ENCODE measurements around the gene MAD2L2.

MAD2L2 gene

DNA sequence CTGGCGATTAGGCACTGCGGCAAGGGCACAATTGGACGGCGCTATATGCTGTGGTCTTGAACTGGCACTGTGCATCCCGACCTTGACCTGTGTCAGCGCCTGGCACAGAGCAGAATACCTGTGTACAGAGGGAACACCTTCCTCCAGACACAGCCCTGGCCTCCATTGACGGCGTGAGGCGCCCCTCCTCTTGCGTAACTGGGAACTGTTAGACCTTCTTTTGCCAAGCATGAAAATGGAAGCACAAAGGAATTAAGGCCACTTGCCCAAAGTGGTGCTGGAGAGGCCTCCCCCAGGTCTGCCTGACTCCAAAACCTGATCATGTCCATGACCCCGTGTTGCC is 48.2 kb upstream of the MAD2L2 start:
- no peak overlapping the region for H2AFZ ChIP-seq (ENCODE audit: low read depth, low read length, severe bottlenecking)
- no peaks in the 10 kb centered on the region for H4K20me1 ChIP-seq (ENCODE audit: low read depth, low read length)
- no peaks in the 10 kb centered on the region for H3K36me3 ChIP-seq (ENCODE audit: low read length)
- H3K27me3 ChIP-seq (ENCODE audit: low read length) = no peaks in the 10 kb centered on the region
- TF ChIP-seq EZH2phosphoT487 (conservative IDR thresholded peaks at IDR 0.05; ENCODE audit: low read length) = no peak
- TF ChIP-seq, protein P1, sequence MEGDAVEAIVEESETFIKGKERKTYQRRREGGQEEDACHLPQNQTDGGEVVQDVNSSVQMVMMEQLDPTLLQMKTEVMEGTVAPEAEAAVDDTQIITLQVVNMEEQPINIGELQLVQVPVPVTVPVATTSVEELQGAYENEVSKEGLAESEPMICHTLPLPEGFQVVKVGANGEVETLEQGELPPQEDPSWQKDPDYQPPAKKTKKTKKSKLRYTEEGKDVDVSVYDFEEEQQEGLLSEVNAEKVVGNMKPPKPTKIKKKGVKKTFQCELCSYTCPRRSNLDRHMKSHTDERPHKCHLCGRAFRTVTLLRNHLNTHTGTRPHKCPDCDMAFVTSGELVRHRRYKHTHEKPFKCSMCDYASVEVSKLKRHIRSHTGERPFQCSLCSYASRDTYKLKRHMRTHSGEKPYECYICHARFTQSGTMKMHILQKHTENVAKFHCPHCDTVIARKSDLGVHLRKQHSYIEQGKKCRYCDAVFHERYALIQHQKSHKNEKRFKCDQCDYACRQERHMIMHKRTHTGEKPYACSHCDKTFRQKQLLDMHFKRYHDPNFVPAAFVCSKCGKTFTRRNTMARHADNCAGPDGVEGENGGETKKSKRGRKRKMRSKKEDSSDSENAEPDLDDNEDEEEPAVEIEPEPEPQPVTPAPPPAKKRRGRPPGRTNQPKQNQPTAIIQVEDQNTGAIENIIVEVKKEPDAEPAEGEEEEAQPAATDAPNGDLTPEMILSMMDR (IDR thresholded peaks at IDR 0.05; ENCODE audit: insufficient read depth, low read length, poor library complexity, severe bottlenecking) = no peak
- H3K27ac ChIP-seq (ENCODE audit: low read depth, low read length) = no peak overlapping the region
- H3K9me3 ChIP-seq (ENCODE audit: insufficient read depth, low read length) = no peaks in the 10 kb centered on the region
- H3K9me2 ChIP-seq (replicated peaks; ENCODE audit: insufficient read depth, low read length) = no peaks in the 10 kb centered on the region
- H3F3A ChIP-seq (ENCODE audit: insufficient read depth) = no peaks in the 10 kb centered on the region
- H3K79me2 ChIP-seq (ENCODE audit: insufficient read depth, low read length) = no peaks in the 10 kb centered on the region
- no peak overlapping the region for H3K4me2 ChIP-seq (ENCODE audit: low read depth, low read length, poor library complexity, severe bottlenecking)
- H3K4me3 ChIP-seq (ENCODE audit: insufficient read depth, low read length, poor library complexity, severe bottlenecking) = no peak overlapping the region
- no peak overlapping the region for H3K9ac ChIP-seq (ENCODE audit: low read length)

GRCh38 chr1:11728126-11728806 is 47.3 kb upstream of the MAD2L2 start:
- no peaks in the 10 kb centered on the region for H3K79me2 ChIP-seq (ENCODE audit: insufficient read depth, low read length)
- H3K4me2 ChIP-seq (ENCODE audit: low read depth, low read length, poor library complexity, severe bottlenecking) = no peak overlapping the region
- H3K27ac ChIP-seq (ENCODE audit: low read depth, low read length) = no peak overlapping the region
- no peaks in the 10 kb centered on the region for H3K9me3 ChIP-seq (ENCODE audit: insufficient read depth, low read length)
- no peaks in the 10 kb centered on the region for H3K27me3 ChIP-seq (ENCODE audit: low read length)
- H4K20me1 ChIP-seq (ENCODE audit: low read depth, low read length) = no peaks in the 10 kb centered on the region
- no peaks in the 10 kb centered on the region for H3K36me3 ChIP-seq (ENCODE audit: low read length)
- H3K4me3 ChIP-seq (ENCODE audit: insufficient read depth, low read length, poor library complexity, severe bottlenecking) = no peak overlapping the region
- no peak overlapping the region for H2AFZ ChIP-seq (ENCODE audit: low read depth, low read length, severe bottlenecking)
- TF ChIP-seq, protein P1 (IDR thresholded peaks at IDR 0.05; ENCODE audit: insufficient read depth, low read length, poor library complexity, severe bottlenecking) = no peak
- no peak for TF ChIP-seq EZH2phosphoT487 (conservative IDR thresholded peaks at IDR 0.05; ENCODE audit: low read length)
- no peaks in the 10 kb centered on the region for H3F3A ChIP-seq (ENCODE audit: insufficient read depth)
- no peaks in the 10 kb centered on the region for H3K9me2 ChIP-seq (replicated peaks; ENCODE audit: insufficient read depth, low read length)
- no peak overlapping the region for H3K9ac ChIP-seq (ENCODE audit: low read length)

DNA sequence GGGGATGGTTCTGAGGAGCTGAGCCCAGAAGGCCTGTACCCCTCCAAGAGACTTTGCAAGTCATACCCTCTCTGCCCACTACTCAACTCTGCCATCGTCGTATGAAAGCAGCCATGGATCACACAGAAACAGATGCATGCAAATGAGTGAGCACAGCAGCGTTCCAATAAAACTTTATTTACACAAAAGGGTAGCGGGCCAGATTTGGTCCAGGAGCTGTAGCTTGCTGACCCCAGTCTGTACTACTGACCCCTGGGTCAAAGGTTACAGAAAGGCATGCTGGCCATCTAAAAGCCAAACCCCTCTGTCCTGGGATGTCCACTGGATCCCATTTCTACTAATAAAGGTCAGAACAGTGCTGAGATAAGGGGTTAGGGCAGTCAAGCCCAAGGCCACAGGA is 46.2 kb upstream of the MAD2L2 start:
- TF ChIP-seq, protein P1 (IDR thresholded peaks at IDR 0.05; ENCODE audit: insufficient read depth, low read length, poor library complexity, severe bottlenecking) = no peak
- TF ChIP-seq EZH2phosphoT487 (conservative IDR thresholded peaks at IDR 0.05; ENCODE audit: low read length) = no peak
- H3K79me2 ChIP-seq (ENCODE audit: insufficient read depth, low read length) = no peaks in the 10 kb centered on the region
- H2AFZ ChIP-seq (ENCODE audit: low read depth, low read length, severe bottlenecking) = no peak overlapping the region
- no peak overlapping the region for H3K27ac ChIP-seq (ENCODE audit: low read depth, low read length)
- H3K4me2 ChIP-seq (ENCODE audit: low read depth, low read length, poor library complexity, severe bottlenecking) = no peak overlapping the region
- no peaks in the 10 kb centered on the region for H3K27me3 ChIP-seq (ENCODE audit: low read length)
- no peaks in the 10 kb centered on the region for H4K20me1 ChIP-seq (ENCODE audit: low read depth, low read length)
- H3K9ac ChIP-seq (ENCODE audit: low read length) = no peak overlapping the region
- no peaks in the 10 kb centered on the region for H3K9me3 ChIP-seq (ENCODE audit: insufficient read depth, low read length)
- no peaks in the 10 kb centered on the region for H3K36me3 ChIP-seq (ENCODE audit: low read length)
- H3K4me3 ChIP-seq (ENCODE audit: insufficient read depth, low read length, poor library complexity, severe bottlenecking) = no peak overlapping the region
- no peaks in the 10 kb centered on the region for H3K9me2 ChIP-seq (replicated peaks; ENCODE audit: insufficient read depth, low read length)
- H3F3A ChIP-seq (ENCODE audit: insufficient read depth) = no peaks in the 10 kb centered on the region
